NCI-H446 (cell line): ENCODE measurements around the gene RECK.
A peak's percentile ranks its signal among the peaks of the same experiment; 100 is the strongest.
"Not testable (repeated sequence)": the region's sequence is repeated elsewhere in the genome, so short reads cannot be mapped to it uniquely, and the experiment has no call there.

Experiments
- DNase-seq, 2 experiments: peaks; one replicate each; lab custom pipeline; 2025; lab: John Stamatoyannopoulos, UW

RECK gene

DNA sequence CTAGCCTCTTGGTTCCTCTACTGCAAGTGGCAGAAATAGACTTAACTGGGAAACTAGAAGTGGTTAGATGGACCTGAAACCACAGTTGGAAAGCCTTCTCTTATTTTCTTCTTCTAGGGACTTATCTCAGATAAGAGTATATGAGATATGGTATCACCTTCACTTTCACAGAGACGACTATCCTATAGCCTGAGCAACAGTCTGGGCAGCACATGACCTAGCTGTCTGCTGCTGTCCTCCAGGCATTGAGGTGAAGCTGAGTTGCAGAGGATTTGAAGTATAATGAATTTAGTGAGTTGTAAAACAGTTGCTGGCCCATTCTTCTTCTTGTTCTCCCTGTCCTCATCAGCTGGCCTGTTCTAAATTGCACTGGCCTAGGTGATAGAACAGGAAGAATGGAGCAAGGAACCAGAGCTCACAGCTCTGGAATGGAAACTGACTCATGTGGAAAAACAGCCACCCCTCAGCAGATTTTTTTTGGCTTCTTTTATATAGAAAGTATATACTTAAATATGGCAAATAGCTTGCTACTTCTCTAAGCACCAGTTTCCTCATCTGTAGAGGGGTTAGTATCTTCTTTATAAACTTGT, 27.8 kb downstream of the RECK start:
- DNase-seq, result no peak

DNA sequence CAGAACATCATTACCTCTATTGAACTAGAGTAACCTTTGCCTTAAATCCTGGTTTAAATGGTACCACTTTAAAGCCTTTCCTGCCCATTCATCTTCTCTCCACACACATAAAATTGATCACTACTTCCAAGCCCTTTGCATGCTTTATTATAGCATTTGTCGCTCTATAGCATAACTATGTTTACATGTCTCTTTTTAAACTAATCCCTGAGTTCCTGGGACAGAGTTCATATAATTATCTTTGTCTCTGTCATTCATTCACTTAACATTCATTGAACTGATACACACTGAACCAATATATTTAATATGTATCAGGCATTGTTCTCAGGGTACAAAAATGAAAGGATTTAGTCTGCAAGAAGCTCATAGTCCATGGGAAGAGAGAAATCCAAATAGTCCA, 37.3 kb downstream of the RECK start:
- no peak for DNase-seq

DNA sequence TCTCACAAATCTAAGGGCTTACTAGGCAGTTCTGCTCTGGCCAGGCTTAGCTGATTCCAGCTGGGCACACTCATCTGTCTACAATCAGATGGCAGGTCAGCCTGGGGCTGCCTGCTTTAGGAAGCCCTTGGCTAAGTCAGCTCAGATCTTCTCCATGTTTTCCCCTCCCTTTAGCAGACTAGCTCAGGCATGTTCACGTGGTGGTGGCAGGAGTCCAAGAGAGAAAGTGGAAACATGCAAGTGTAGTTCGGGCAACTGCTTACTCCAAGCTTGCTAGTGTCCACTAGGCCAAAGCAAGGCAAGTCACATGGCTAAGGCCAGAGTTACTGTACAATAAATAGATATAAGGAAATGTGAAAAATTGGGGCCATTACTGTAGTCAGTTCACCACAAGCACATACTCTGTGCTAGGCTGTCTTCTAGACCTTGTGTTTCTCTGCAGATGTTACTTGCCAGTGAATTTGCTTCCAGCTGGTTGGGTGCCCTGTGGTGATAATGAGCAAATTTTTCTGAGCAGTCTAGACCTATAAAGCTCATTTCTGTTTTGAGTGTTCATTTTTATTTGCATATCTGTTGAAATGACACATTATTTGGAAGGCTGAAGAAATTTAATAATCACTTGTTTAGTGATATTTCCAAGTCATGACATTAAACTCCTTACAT, 38.3 kb downstream of the RECK start:
- DNase-seq, result peak; percentile 58 to 69

GRCh38 chr9:36078051-36078450, 41.3 kb downstream of the RECK start:
- no peak for DNase-seq

GRCh38 chr9:36080519-36080918, 43.8 kb downstream of the RECK start:
- no peak for DNase-seq

DNA sequence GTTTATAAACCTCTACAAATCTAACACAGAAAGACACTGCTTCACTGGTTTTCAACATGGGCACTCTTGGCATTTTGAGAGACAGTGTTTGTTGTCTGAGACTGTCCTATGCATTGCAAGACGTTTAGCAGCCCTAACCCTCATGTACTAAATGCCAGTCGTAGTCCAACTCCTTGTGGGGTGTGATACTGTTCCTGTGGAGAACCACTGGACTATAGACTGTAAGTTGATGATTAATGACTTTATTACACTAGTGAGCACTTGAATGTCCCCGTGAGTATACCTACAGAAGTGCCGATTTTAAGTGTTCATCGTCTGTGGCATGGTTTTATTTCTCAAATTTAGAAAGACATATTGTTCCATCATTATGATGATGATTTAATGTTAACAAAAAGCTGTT, 46.2 kb downstream of the RECK start:
- DNase-seq, result no peak

DNA sequence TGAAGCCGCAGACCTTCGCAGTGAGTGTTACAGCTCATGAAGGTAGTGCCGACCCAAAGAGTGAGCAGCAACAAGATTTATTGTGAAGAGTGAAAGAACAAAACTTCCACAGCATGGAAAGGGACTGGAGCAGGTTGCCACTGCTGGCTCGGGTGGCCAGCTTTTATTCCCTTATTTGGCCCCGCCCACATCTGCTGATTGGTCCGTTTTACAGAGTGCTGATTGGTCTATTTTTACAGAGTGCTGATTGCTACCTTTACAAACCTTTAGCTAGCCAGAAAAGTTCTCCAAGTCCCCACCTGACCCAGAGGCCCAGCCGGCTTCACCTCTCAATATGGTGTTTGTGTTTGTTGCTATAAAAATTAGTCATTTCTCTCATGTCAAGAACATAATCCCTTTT, 49.7 kb downstream of the RECK start:
- no peak for DNase-seq

DNA sequence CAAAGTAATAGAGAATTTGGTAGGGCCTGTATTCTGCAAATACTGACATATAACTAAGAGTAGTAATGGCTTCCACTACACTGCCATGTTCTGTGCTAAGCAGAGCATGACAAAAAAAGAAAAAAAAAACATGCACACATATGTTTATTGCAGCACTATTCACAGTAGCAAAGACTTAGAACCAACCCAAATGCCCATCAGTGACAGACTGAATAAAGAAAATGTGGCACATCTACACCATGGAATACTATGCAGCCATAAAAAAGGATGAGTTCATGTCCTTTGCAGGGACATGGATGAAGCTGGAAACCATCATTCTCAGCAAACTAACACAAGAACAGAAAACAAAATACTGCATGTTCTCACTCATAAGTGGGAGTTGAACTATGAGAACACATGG, 50.3 kb downstream of the RECK start:
- DNase-seq, result not testable (repeated sequence)

DNA sequence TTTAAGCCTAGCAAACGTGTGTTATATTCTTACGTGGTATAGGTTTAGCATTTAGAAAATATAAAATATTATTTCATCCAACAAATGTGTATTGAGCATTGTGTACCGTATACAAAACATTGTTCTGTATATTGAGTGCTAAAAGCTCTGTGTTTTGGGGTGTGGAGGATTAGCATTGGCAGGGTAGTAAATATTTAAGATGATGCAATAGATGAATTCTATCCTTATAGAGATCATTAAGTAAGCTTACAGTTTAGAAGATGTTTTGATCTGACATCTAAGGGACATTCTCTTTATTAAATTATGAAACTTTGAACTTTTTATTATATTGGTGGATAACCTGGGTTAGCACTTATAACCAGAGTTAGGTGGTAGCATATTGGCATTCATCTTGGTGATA, 51.3 kb downstream of the RECK start:
- DNase-seq, result no peak

- no peak for DNase-seq
Observed at GRCh38 chr9:36091026-36091953, 54.6 kb downstream of the RECK start.

GRCh38 chr9:36092014-36092413, 55.3 kb downstream of the RECK start:
- DNase-seq, result no peak

- DNase-seq, result no peak
Observed at GRCh38 chr9:36092509-36093215, 55.9 kb downstream of the RECK start.

DNA sequence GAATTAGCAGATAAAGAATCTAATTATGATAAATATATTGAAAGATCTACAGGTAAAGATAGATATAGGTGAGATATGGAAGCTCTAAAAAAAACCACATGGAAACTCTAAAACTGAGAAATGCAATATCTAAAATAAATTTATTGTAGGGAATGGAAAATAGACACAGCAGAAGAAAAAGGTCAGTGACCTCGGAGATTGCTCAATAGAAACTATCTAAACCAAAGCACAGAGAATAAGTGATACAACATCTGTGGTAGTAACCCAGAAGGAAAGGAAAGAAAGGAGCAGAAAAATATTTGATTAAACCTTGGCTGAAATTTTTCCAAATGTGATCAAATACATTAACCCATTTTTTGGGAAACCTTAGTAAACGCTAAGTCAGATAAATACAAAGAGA, 56.7 kb downstream of the RECK start:
- no peak for DNase-seq

- no peak for DNase-seq
Observed at GRCh38 chr9:36099718-36100117, 63.0 kb downstream of the RECK start.

DNA sequence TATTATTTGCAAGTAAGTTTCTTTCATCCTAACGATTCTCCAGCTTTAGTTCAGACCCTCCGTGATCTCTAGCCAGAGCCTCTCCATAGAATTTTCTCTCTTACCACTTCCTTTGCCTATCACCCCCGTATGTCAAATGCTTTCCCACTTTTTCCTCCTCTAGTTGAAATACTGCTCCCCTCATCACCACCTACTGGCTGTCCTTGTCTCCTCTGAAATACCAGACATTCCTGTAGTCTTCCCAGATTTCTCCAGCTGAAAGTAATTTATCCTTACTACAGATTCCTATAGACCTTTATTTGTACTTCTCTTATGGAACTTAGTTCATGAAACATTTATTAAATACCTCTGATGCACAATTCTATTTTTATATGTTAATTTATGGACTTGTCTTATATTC, 63.8 kb downstream of the RECK start:
- DNase-seq, result no peak

DNA sequence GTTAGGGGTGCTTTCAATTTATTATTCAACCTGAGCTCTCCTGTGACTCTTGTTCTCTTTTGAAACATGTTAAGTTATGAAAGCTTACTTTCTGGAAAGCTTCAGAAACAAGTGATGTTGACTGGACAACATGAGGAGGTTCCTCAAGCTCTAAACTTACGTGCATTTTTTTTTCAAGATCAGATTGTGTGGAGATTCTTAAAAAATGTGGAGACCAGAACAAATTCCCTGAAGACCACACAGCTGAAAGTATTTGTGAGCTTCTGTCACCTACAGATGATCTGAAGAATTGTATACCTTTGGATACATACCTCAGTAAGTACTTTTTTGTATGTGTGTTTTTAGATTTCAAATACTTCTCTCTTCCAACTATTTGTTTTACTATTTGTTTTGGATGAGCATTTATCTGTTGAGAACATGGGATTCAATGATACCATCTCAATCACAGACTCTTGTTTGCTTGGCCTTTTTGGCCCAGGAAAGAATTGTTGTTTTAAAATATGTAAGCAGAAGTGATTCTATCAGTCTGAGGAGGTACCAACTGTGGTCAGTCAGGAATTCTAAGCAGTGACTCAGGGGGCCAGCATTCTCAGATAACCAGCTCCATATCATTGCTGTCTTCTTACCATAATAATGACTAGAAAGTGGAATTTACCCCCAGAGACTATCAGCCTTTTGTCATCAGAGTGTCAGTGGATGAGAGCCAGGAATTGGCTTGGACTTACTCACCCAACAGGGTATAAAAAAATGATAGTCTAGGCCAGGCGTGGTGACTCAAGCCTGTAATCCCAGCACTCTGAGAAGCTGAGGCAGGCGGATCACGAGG, 65.4 kb downstream of the RECK start:
- no peak for DNase-seq

DNA sequence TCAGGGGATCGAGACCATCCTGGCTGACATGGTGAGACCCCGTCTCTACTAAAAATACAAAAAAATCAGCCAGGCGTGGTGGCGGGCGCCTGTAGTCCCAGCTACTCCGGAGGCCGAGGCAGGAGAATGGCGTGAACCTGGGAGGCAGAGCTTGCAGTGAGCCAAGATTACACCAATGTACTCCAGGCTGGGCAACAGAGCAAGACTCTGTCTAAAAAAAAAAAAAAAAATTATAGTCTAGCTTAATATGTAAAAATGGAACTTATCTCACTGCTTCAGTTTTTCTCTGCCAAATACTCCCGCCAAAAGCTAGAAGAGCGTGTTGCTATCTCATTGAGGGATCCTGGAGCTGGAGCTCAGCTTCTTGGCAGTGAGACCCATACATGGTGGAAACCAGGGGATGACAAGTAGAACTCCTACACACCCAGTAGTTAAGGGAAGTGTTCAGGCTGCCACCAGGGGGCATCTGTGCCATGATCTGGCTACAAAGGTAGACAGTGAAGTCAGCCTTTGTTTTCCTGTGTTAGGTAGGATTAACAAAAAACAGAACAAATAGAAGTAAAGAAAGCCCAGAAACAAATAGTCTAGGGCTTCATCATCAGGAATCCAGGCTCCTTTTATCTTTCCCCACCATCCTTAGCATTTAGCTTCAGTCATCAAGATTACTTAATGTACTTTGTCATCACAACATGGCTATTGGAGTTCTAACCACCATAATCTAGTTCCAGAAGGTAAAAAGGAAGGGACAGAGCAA, 66.2 kb downstream of the RECK start:
- peak; percentile 48 to 86 for DNase-seq

GRCh38 chr9:36109071-36109470, 72.4 kb downstream of the RECK start:
- no peak for DNase-seq

GRCh38 chr9:36110434-36110833, 73.7 kb downstream of the RECK start:
- no peak for DNase-seq

DNA sequence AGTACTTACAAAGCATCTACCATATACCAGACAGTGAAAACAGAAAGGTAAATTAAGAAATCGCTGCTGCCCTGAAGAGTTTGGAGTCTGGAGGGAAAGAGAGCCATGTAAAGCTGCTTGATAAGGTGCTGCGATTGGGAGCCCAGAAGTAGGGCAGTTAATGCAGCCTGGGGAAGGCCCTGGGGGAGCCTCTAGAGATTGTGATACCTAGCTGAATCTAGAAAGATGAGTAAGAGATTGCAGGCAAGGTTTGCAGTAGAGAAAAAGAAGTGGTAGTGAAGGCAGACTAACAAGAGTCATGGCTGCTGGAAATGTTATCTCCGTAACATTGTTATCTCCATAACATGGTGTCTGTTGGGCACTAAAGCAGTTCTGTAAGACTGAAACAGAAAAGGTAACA, 75.8 kb downstream of the RECK start:
- no peak for DNase-seq

GRCh38 chr9:36113999-36114398, 77.3 kb downstream of the RECK start:
- DNase-seq, result no peak
